ENCODE data around the gene NPAS2. TPM values are rescaled to one million over a fixed set of nuclear protein-coding genes. Genes with fewer than 3 reads are reported as not detected.

NPAS2 gene
- total RNA-seq, 1 donor from 2014 or later, result 11.4 TPM

DNA sequence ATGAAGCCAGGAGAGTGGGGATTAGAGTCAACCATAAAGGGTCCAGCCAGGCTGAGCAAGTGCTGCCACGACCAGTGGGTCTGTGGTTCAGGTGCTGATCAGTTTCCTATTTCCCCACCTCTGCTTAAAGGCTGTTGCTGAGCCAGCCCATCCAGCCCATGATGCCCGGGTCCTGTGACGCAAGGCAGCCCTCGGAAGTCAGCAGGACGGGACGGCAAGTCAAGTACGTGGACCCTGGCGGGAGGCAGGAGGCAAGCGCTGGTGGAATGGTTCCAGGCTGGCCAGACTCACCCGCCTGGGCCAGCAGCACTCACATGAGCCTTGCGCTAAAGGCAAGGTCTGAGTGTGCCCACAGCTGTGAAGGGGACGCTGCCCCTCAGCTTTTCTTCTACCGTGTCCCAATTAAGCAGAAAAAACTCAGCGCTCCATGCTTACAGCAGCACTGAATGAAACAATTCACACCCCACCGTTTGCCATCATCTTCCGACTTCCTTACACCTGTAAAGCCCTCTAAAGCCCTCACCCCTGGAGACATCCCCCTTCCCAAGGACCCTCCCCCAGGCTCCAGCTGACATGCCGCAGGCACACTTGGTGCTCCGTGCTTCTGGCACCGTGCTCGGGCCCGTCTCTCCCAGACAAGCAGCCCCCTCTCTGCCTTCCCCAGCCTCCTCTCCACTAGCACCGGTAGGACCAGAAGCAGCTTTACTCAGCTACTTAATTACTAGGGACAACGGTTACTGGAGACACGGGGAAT is 170.9 kb downstream of the NPAS2 start:
- TF ChIP-seq, protein P1, sequence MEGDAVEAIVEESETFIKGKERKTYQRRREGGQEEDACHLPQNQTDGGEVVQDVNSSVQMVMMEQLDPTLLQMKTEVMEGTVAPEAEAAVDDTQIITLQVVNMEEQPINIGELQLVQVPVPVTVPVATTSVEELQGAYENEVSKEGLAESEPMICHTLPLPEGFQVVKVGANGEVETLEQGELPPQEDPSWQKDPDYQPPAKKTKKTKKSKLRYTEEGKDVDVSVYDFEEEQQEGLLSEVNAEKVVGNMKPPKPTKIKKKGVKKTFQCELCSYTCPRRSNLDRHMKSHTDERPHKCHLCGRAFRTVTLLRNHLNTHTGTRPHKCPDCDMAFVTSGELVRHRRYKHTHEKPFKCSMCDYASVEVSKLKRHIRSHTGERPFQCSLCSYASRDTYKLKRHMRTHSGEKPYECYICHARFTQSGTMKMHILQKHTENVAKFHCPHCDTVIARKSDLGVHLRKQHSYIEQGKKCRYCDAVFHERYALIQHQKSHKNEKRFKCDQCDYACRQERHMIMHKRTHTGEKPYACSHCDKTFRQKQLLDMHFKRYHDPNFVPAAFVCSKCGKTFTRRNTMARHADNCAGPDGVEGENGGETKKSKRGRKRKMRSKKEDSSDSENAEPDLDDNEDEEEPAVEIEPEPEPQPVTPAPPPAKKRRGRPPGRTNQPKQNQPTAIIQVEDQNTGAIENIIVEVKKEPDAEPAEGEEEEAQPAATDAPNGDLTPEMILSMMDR (IDR thresholded peaks at IDR 0.05), result no peak

GRCh38 chr2:100991404-100991773 is 171.4 kb downstream of the NPAS2 start:
- no peak for DNase-seq
- peaks cover 4% of the 10 kb centered on the region for H3K36me3 ChIP-seq
- H3K4me1 ChIP-seq, result no peaks in the 10 kb centered on the region
- no peaks in the 10 kb centered on the region for H3K9me3 ChIP-seq
- H3K27me3 ChIP-seq, result no peaks in the 10 kb centered on the region
- intact Hi-C loops (cut with DNase I), result no loop called here
- H3K27ac ChIP-seq, result no peak overlapping the region
- ATAC-seq, result no peak
- TF ChIP-seq, protein P1 (IDR thresholded peaks at IDR 0.05), result no peak
- no peak overlapping the region for H3K4me3 ChIP-seq

More for the DNA sequence above, 170.9 kb downstream of the NPAS2 start:
- no peaks in the 10 kb centered on the region for H3K27me3 ChIP-seq
- H3K36me3 ChIP-seq, result peaks cover 4% of the 10 kb centered on the region
- H3K9me3 ChIP-seq, result no peaks in the 10 kb centered on the region
- ATAC-seq (no peak), DNase-seq (no peak)
- intact Hi-C loops (cut with DNase I), result no loop called here
- H3K4me3 ChIP-seq, result no peak overlapping the region
- no peak overlapping the region for H3K27ac ChIP-seq
- H3K4me1 ChIP-seq, result no peaks in the 10 kb centered on the region

GRCh38 chr2:100992262-100992661 is 172.3 kb downstream of the NPAS2 start:
- Histone ChIP-seq H3K27ac (no peak overlapping the region), H3K4me3 (no peak overlapping the region), H3K27me3 (no peaks in the 10 kb centered on the region), H3K36me3 (peaks cover 4% of the 10 kb centered on the region), H3K4me1 (no peaks in the 10 kb centered on the region), H3K9me3 (no peaks in the 10 kb centered on the region)
- TF ChIP-seq, protein P1 (IDR thresholded peaks at IDR 0.05), result no peak
- ATAC-seq (no peak), DNase-seq (no peak)
- intact Hi-C loops (cut with DNase I), result no loop called here

DNA sequence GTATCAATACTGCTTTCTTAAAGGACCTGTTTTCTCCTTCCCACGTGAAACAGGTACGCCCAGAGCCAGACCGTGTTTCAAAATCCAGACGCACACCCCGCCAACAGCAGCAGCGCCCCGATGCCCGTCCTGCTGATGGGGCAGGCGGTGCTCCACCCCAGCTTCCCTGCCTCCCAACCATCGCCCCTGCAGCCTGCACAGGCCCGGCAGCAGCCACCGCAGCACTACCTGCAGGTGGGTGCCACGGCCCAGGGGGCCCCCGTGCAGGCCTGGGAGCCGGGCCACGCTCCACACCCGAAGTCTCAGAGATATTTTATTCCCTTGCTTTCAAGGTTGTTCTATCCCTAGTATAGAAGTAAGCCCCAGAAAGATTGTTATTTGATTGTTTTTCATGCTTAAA is 173.4 kb downstream of the NPAS2 start:
- ATAC-seq (no peak), DNase-seq (no peak)
- no peaks in the 10 kb centered on the region for H3K4me1 ChIP-seq
- H3K27ac ChIP-seq, result no peak overlapping the region
- H3K36me3 ChIP-seq, result peaks cover 4% of the 10 kb centered on the region
- TF ChIP-seq, protein P1 (IDR thresholded peaks at IDR 0.05), result no peak
- H3K4me3 ChIP-seq, result no peak overlapping the region
- intact Hi-C loops (cut with DNase I), result no loop called here
- no peaks in the 10 kb centered on the region for H3K27me3 ChIP-seq
- H3K9me3 ChIP-seq, result no peaks in the 10 kb centered on the region

DNA sequence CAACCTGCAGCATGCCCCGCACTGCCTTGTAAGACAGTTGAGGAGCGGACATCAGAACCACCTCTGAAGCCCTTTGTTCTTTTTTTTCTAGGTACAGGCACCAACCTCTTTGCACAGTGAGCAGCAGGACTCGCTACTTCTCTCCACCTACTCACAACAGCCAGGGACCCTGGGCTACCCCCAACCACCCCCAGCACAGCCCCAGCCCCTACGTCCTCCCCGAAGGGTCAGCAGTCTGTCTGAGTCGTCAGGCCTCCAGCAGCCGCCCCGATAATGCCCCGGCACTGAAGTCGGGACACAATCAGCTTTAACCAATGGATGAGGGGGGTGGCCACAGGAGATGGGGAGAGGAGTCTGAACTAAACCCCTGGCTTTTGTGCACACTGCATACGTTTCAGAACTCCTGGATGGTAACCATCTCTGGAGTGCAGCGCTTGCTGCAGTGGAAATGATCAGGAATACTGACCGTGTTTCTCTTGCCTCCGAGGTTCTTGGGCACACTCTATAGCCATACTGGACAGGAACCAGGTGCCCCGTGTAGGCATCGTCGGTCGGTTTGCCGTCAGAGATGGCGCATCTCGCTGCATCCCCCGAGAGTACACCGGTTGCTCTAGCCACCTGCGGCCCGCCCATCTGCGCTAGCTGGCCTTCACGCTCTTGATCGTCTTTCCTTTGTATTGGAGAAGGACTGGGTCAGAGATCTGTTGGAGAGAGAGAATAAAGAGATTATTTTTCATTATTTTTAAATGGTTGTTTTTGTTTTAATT is 175.6 kb downstream of the NPAS2 start:
- Histone ChIP-seq H3K4me1 (no peaks in the 10 kb centered on the region), H3K36me3 (peaks cover 4% of the 10 kb centered on the region), H3K4me3 (no peak overlapping the region), H3K27me3 (no peaks in the 10 kb centered on the region), H3K27ac (no peak overlapping the region), H3K9me3 (no peaks in the 10 kb centered on the region)
- DNase-seq, result no peak
- TF ChIP-seq, protein P1 (IDR thresholded peaks at IDR 0.05), result no peak
- ATAC-seq, result no peak
- intact Hi-C loops (cut with DNase I), result no loop called here

Measured in upper lobe of right lung (tissue), 1 donor.